BJ (cell line): Measurements from ENCODE around the gene SOS1. TPM values are rescaled to one million over a fixed set of nuclear protein-coding genes. Genes with fewer than 3 reads are reported as not detected.

ENCODE experiments used
- CTCF ChIA-PET: fragments of 350-600 bp; formaldehyde crosslinking; extraction: SDS; loops from one replicate; lab custom pipeline; 2021; ENCODE audit warnings: antibody characterized with exemption, inconsistent platforms; lab: Yijun Ruan, JAX
- POLR2A ChIA-PET: fragments of 300-600 bp; sonication (Branson Sonifier 250); formaldehyde crosslinking; extraction: SDS; loops from one replicate; lab custom pipeline; 2021; ENCODE audit warnings: antibody characterized with exemption; lab: Charles Lee
- DNase-seq: peaks from one replicate; pipeline ENCODE4 v3.0.0-alpha.2; 2011; ENCODE audit warnings: low read depth
- H3K27me3 ChIP-seq: 2 replicates; pipeline ENCODE4 v1.6.0; 2011; ENCODE audit warnings: low read length; ENCODE audit not compliant: control insufficient read depth, insufficient read depth
- H3K36me3 ChIP-seq: 2 replicates; pipeline ENCODE4 v1.5.1; 2011; ENCODE audit warnings: low read length; ENCODE audit not compliant: control insufficient read depth, insufficient read depth
- H3K4me3 ChIP-seq: 2 replicates; pipeline ENCODE4 v1.5.1; 2011; ENCODE audit warnings: low read depth, mild to moderate bottlenecking, control low read depth, low read length
- polyA plus RNA-seq: library from polyadenylated mRNA; depleted of rRNA; stranded (reverse); fragments of >200 nt; gene quantifications from 2 replicates; pipeline ENCODE4 v1.2.3, GENCODE V29; 2011
- TF ChIP-seq, protein P1 (sequence below): IDR thresholded peaks from 2 replicates; pipeline ENCODE4 v1.5.1; 2011; ENCODE audit warnings: low read depth, mild to moderate bottlenecking, control low read depth, inconsistent platforms, low read length, moderate library complexity; ENCODE audit not compliant: insufficient read depth

The SOS1 gene
- polyA plus RNA-seq, 1 experiment = 12.9 TPM

DNA sequence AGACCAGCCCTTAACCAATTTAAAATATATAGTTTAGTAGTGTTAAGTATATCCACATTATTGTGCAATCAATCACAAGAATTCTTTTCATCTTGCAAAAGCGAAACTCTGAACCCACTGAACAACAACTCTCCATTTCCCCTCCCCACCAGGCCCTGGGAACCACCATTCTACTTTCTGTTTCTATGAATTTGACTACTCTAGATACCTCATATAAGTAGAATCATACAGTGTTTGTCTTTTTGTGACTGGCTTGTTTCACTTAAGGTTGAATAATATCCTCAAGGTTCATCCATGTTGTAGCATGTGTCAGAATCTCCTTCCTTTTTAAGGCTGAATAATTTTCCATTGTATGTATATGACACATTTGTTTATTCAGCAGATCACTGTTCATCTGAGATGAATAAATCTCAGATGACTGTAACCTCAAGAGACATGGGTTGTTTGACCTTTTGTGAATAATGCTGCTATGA, 8.1 kb upstream of the SOS1 start:
- CTCF ChIA-PET = interaction anchor here (0.7 to 1.4 kb wide), 2 partner anchors 14 to 99 kb away, joined by 3 read pairs; no protein-coding TSS in a partner anchor
- Histone ChIP-seq H3K36me3 (no peaks in the 10 kb centered on the region), H3K4me3 (no peak overlapping the region), H3K27me3 (no peaks in the 10 kb centered on the region)
- TF ChIP-seq, protein P1, sequence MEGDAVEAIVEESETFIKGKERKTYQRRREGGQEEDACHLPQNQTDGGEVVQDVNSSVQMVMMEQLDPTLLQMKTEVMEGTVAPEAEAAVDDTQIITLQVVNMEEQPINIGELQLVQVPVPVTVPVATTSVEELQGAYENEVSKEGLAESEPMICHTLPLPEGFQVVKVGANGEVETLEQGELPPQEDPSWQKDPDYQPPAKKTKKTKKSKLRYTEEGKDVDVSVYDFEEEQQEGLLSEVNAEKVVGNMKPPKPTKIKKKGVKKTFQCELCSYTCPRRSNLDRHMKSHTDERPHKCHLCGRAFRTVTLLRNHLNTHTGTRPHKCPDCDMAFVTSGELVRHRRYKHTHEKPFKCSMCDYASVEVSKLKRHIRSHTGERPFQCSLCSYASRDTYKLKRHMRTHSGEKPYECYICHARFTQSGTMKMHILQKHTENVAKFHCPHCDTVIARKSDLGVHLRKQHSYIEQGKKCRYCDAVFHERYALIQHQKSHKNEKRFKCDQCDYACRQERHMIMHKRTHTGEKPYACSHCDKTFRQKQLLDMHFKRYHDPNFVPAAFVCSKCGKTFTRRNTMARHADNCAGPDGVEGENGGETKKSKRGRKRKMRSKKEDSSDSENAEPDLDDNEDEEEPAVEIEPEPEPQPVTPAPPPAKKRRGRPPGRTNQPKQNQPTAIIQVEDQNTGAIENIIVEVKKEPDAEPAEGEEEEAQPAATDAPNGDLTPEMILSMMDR = no peak
- DNase-seq = no peak
- POLR2A ChIA-PET = no interaction called here

DNA sequence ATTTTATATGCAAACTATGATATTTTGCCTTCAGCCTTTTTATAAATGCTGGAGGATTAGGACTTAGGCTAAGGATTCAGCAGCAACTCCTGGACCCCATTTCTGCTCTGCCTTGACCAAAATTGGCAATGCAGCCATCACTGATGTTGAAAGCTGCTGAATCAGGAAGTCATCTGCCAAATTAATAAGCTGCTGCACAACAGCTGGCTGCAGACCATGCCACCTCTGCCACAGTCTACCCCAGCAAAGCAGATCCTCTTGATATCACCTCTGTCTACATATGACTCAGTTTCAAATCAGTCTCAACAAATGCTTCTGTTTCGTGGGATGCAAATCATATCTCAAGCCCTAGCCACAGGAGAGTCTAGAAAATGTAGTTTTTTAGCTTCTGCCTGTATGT, 7.1 kb upstream of the SOS1 start:
- Histone ChIP-seq H3K36me3 (no peaks in the 10 kb centered on the region), H3K27me3 (no peaks in the 10 kb centered on the region), H3K4me3 (no peak overlapping the region)
- ChIA-PET CTCF (interaction anchor here (0.6 to 1.4 kb wide), 3 partner anchors 18 to 100 kb away, joined by 3 to 6 read pairs (median 4); no protein-coding TSS in a partner anchor), POLR2A (no interaction called here)
- no peak for DNase-seq
- TF ChIP-seq, protein P1 = no peak

DNA sequence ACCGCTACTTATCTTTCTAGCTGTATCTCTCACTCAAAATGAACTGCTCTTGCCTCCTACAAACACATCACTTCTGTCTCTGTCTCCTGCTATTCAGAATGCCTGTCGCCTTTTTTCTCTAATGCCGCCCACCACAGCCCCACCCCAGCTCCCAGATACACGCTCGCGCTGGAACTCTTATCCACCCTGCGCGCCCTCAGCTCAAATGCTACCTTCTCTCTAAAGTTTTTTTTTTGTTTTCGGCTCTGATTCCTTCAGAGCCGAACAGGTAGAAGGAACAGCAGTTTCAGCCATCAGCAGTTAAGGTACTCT, 3.9 kb upstream of the SOS1 start:
- Histone ChIP-seq H3K27me3 (no peaks in the 10 kb centered on the region), H3K36me3 (no peaks in the 10 kb centered on the region), H3K4me3 (peak overlapping the region; percentile 75)
- TF ChIP-seq, protein P1 = no peak
- CTCF ChIA-PET = interaction anchor here (0.7 to 4.0 kb wide), 8 partner anchors 12 to 589 kb away, joined by 3 to 38 read pairs (median 4); no protein-coding TSS in a partner anchor
- POLR2A ChIA-PET = no interaction called here
- no peak for DNase-seq

DNA sequence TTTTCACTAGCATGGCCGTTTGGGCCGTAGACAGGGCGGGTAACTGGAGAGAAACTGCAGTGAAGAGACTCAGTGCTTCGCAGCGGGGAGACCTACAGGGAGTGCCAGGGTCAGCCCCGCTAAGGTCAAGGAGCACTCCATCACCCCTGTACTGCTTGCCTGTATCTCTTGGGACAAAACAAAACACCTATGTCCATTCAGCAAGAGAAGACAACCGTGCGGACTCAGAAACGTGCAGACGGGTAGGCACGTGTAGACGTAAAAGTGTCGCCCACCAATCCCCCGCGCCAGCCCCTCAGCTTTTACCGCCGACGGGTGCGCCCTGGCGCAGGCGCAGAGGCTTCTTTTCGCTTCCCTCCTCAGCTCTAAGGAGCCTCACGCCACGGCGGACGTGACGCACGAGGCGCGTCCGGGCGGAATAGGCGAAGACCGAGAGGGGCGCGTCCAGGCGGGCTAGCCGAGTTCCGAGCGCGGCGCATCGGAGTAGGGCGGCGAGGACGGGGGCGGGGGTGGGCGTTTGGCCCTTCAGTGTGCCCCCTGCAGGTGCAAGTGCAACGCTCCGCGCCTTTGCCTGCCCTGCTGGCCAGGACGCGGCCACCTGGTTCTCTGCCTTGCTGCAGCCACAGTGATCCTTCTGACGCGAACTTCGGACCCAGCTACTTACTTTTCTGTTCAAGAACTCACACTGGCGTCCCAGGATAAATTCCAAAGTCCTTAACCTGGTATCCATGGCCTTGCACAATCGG, 3.3 kb upstream of the SOS1 start:
- POLR2A ChIA-PET = no interaction called here
- Histone ChIP-seq H3K36me3 (no peaks in the 10 kb centered on the region), H3K4me3 (peak overlapping the region; percentile 75), H3K27me3 (no peaks in the 10 kb centered on the region)
- CTCF ChIA-PET = interaction anchor here (0.7 to 4.0 kb wide), 6 partner anchors 15 to 105 kb away, joined by 3 to 38 read pairs (median 4); no protein-coding TSS in a partner anchor
- peak; percentile 63 for DNase-seq
- TF ChIP-seq, protein P1 = peak; percentile 69

DNA sequence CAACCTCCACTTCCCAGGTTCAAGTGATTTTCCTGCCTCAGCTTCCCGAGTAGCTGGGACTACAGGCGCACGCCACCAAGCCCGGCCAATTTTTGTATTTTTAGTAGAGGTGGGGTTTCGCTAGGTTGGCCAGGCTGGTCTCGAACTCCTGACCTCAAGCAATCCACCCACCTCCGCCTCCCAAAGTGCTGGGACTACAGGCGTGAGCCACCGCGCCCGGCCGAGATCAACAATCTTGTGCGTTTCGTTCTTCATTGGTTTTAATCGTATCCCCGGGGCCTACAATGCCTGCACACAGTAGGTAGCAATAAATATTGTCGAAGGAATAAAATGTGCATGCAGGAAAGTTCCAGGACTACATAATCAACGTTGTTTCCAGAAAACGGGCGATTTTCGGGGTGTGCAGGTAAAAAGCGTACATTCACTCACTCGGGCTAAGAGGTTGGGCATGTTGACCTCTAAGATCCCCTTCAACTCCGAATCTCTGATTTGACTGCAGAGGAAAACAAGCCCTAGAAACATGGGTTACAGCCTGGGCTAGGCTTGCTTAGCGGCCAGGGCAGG, 2.7 kb upstream of the SOS1 start:
- Histone ChIP-seq H3K27me3 (no peaks in the 10 kb centered on the region), H3K4me3 (peak overlapping the region; percentile 75), H3K36me3 (no peaks in the 10 kb centered on the region)
- TF ChIP-seq, protein P1 = no peak
- CTCF ChIA-PET = interaction anchor here (0.9 to 4.0 kb wide), 4 partner anchors 14 to 106 kb away, joined by 4 to 38 read pairs (median 4); no protein-coding TSS in a partner anchor
- POLR2A ChIA-PET = no interaction called here
- no peak for DNase-seq
